ENCODE data around the gene TMEM248.
"Not testable (repeated sequence)": the region's sequence is repeated elsewhere in the genome, so short reads cannot be mapped to it uniquely, and the experiment has no call there.

Gene TMEM248

DNA sequence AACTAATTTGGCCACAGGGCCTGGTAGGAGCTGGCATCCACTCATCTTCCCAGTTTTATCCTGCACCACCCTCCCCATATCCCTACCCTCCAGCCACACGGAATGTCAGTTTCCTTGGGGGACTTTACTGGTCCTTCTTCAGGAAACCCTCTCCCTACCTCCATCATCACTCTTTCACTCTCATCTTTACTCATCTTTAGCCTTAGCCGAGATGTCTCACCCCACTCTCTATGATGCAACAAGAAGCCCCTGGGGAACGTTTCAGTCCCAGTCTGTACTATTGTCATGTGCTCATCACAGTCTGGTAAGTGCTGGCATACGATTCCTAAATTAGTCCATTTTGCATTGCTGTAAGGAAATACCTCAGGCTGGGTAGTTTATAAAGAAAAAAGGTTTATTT is 34.9 kb upstream of the TMEM248 start:
- Histone ChIP-seq H3K4me2 (peak overlapping the region in 9 of 11 experiments; percentile 19 to 54 (median 44); a peak in 15 of 22 replicates), H3K9me3 (replicated peaks in 1 of 11) (no peaks in the 10 kb centered on the region), H3K4me1 (peaks cover 5 to 24% (median 12%) of the 10 kb centered on the region in 10 experiments; a peak in 16 of 20 replicates), H3K4me3 (no peak overlapping the region), H3K27me3 (no peaks in the 10 kb centered on the region), H3K36me3 (peaks cover 14 to 75% (median 39%) of the 10 kb centered on the region in 11 experiments; a peak in 21 of 22 replicates), H3K27ac (no peak overlapping the region), H3K9ac (peak overlapping the region in 1 of 11 experiments; percentile 23; a peak in 2 of 22 replicates), H4K20me1 (no peaks in the 10 kb centered on the region)
- TF ChIP-seq Cebpa-rat (IDR thresholded peaks at IDR 0.05), result no peak

DNA sequence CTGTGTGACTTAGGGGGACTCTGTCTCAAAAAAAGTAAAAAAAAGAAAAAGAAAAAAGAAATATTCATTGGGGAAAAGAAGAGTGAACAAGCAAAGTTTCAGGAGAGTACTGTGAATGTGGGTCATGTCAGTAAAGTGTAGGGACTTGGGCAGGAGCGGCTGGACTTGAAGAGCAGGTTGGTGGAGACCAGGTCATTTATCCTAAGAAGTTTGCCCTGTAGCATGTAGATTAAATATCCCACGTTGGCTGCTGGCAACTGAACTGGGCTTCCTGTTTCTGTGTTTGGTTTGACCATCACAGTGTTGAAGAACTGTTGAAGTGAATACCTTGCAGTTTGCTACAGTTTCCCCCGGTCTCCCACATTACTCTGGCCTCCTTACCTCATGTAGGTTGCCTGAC is 32.8 kb upstream of the TMEM248 start:
- not testable (repeated sequence) for H3K27me3 ChIP-seq; H3K4me3 ChIP-seq; H3K27ac ChIP-seq; H4K20me1 ChIP-seq; H3K9ac ChIP-seq; H3K4me2 ChIP-seq; H3K9me3 ChIP-seq (replicated peaks in 1 of 11)
- peaks cover 5 to 19% (median 12%) of the 10 kb centered on the region in 10 experiments; a peak in 16 of 20 replicates for H3K4me1 ChIP-seq
- H3K36me3 ChIP-seq, result peaks cover 14 to 67% (median 34%) of the 10 kb centered on the region in 11 experiments; a peak in 20 of 22 replicates

DNA sequence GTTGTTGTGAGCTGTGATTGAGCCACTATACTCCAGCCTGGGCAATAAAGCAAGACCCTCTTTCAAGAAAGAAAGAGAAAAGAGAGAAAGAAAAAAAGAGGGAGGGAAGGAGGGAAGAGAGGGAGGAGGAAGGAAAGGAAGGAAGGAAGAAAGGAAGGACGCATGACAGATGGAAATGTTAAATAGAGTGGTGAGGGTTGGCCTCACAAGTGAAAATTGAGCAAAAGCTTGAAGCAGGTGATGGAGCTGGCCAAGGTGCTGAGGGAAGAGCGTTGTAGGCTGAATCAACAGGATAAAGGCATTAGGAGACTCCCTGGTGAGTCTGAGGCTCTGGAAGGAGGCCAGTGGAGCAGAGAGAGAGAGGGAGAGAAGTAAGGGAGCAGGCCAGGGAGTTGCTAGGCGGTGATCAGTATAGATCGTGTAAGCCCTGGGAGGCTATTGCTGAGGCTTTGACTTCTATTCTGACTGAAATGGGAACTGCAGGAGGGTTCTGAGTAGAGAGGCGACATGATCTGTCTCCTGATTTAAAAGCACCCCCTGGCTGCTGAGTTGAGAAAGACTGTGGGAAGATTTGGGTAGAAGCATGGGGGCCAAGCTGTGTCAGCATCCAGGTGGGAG is 26.5 kb upstream of the TMEM248 start:
- Histone ChIP-seq H3K4me3 (no peak overlapping the region), H3K36me3 (peaks cover 36 to 83% (median 52%) of the 10 kb centered on the region in 11 experiments), H3K4me1 (no peaks in the 10 kb centered on the region), H3K27ac (no peak overlapping the region), H4K20me1 (0 out of 22 replicates have a peak, but pooled peaks cover 0 to 5% (median 0%) of the 10 kb centered on the region in 11 experiments), H3K27me3 (no peaks in the 10 kb centered on the region), H3K9ac (no peak overlapping the region), H3K4me2 (no peak overlapping the region), H3K9me3 (replicated peaks in 1 of 11) (no peaks in the 10 kb centered on the region)
- TF ChIP-seq Cebpa-rat (IDR thresholded peaks at IDR 0.05), result no peak

DNA sequence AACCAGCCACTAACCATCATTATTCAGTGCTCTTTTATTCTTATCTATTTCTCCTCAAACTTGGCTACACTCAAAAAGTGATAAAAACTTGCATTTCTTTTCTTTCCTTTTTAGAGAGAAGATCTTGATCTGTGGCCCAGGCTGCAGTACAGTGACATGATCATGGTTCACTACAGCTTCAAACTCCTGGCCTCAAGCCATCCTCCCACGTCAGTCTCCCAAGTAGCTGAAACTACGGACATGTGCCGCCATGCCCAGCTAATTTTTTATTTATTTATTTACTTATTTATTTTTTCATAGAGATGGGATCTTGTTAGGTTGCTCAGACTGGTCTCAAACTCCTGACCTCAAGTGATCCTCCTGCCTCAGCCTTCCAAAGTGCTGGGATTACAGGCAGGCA is 24.6 kb upstream of the TMEM248 start:
- no peak for TF ChIP-seq Cebpa-rat (IDR thresholded peaks at IDR 0.05)
- Histone ChIP-seq H3K27ac (no peak overlapping the region), H3K9me3 (replicated peaks in 1 of 11) (no peaks in the 10 kb centered on the region), H3K4me2 (no peak overlapping the region), H3K4me3 (no peak overlapping the region), H3K4me1 (no peaks in the 10 kb centered on the region), H3K36me3 (peaks cover 44 to 84% (median 60%) of the 10 kb centered on the region in 11 experiments), H3K27me3 (no peaks in the 10 kb centered on the region), H4K20me1 (0 out of 22 replicates have a peak, but pooled peaks cover 0 to 5% (median 0%) of the 10 kb centered on the region in 11 experiments), H3K9ac (no peak overlapping the region)

DNA sequence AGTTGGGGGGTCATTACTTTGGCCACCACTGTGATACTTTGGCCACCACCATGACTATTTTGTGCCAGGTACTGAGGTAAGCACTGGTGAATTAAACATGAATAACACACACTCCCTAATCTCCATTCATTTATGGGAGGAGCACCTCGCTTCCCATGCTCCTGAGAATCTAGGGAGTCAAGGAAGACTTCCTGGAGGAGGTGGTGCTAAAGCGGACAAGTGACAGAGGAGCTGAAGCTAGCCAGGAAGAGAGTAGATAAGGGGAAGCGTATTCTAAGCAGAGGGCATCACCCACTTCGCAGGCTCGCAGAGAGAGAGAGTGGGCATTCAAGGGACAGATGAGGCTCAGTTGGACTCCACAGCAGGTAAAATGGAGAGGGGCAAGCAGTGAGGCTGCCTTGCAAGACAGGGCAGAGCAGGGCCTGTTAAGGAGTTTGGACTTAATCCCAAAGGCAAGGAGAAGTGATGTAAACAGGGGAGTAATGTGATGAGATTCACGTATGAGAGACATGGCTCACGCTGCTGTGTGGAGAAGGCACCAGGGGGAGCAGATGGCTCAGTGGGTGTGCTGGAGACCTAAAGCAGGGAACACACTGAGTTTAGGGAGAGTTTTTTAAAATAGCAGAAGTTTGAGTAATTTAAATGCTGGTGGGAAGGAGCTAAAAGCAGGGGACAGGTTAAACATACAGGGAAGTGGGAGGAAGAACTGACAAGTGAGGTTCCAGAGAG is 21.3 kb upstream of the TMEM248 start:
- no peak overlapping the region for H3K4me3 ChIP-seq
- H3K9me3 ChIP-seq (replicated peaks in 1 of 11), result no peaks in the 10 kb centered on the region
- no peaks in the 10 kb centered on the region for H3K27me3 ChIP-seq
- peaks cover 33 to 92% (median 57%) of the 10 kb centered on the region in 11 experiments for H3K36me3 ChIP-seq
- H4K20me1 ChIP-seq, result 0 out of 22 replicates have a peak, but pooled peaks cover 0 to under 1% (median 0%) of the 10 kb centered on the region in 11 experiments
- H3K27ac ChIP-seq, result no peak overlapping the region
- no peak overlapping the region for H3K9ac ChIP-seq
- no peaks in the 10 kb centered on the region for H3K4me1 ChIP-seq
- H3K4me2 ChIP-seq, result no peak overlapping the region
- no peak for TF ChIP-seq Cebpa-rat (IDR thresholded peaks at IDR 0.05)

DNA sequence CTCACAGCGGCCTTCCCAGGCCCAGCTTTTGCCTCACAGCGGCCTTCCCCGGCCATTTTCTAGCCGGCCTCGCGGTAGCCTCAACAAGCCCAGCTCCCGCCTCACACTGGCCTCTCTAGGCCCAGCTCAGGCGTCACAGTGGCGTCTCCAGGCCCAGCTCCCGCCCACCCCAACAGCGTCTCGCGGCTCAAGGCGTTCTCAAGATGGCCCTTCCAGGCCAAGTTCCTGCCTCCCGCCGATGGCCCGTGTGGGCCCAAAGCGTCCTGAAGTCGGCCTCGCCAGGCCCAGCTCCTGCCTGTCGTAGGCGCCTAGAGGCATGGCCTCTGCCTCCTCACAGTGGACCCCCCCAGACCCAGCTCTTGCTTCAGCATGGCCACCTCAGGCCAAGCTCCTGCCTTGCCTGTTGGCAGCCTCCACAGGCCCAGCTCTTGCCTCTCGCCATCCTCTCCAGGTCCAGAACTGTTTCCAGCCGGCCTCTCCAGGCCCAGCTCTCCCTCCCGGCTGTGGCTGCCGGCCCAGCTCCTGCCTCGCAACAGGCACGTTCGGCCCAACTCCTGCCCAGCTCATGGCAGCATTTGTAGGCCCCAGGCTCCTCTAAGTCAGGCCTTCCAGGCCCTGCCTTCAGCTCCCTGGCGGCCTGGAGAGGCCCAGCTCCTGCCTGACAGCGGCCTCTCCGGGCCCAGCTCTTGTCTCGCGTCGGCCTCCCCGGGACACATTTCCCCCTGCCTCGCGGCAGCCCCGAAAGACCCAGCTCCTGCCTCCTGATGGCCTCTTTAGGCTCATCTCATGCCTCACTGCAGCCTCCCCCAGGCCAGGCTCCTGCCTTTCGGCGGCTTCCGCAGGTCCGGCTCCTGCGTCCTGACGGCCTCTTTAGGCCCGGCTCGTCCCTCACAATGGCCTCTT is 18.8 kb upstream of the TMEM248 start:
- Histone ChIP-seq H3K4me3 (no peak overlapping the region), H3K4me2 (no peak overlapping the region), H3K36me3 (peaks cover 31 to 69% (median 40%) of the 10 kb centered on the region in 11 experiments; a peak in 21 of 22 replicates), H3K27me3 (no peaks in the 10 kb centered on the region), H3K9me3 (replicated peaks in 1 of 11) (no peaks in the 10 kb centered on the region), H3K4me1 (no peaks in the 10 kb centered on the region), H3K9ac (peak overlapping the region in 2 of 11 experiments; percentile 16 to 22; a peak in 2 of 22 replicates), H4K20me1 (no peaks in the 10 kb centered on the region), H3K27ac (0 out of 22 replicates have a peak overlapping the region, but pooled peaks of 1 of the 11 experiments have one; percentile 1)
- TF ChIP-seq Cebpa-rat (IDR thresholded peaks at IDR 0.05), result no peak

DNA sequence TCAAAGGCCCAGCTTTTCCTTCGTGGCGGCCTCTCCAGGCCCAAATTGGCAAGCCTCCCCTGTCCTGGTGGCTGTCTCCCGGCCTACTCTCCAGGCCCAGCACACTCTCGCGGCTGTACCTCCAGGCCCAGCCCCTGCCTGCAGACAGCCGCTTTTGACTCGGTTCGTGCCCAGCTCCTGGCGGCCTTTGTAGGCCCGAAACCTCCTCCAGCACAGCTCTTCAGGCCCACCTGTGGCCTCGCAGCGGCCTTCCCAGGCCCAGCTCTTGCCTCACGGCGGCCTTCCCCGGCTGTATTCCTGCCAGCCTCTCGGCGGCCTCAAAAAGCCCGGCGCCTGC is 18.2 kb upstream of the TMEM248 start:
- H3K27me3 ChIP-seq, result no peaks in the 10 kb centered on the region
- no peaks in the 10 kb centered on the region for H3K9me3 ChIP-seq (replicated peaks in 1 of 11)
- no peak for TF ChIP-seq Cebpa-rat (IDR thresholded peaks at IDR 0.05)
- no peak overlapping the region for H3K4me3 ChIP-seq
- H3K4me2 ChIP-seq, result no peak overlapping the region
- no peaks in the 10 kb centered on the region for H3K4me1 ChIP-seq
- peak overlapping the region in 1 of 11 experiments; percentile 16; a peak in 2 of 22 replicates for H3K9ac ChIP-seq
- H3K27ac ChIP-seq, result 0 out of 22 replicates have a peak overlapping the region, but pooled peaks of 1 of the 11 experiments have one; percentile 1
- H3K36me3 ChIP-seq, result peaks cover 26 to 62% (median 35%) of the 10 kb centered on the region in 11 experiments; a peak in 21 of 22 replicates
- H4K20me1 ChIP-seq, result no peaks in the 10 kb centered on the region

DNA sequence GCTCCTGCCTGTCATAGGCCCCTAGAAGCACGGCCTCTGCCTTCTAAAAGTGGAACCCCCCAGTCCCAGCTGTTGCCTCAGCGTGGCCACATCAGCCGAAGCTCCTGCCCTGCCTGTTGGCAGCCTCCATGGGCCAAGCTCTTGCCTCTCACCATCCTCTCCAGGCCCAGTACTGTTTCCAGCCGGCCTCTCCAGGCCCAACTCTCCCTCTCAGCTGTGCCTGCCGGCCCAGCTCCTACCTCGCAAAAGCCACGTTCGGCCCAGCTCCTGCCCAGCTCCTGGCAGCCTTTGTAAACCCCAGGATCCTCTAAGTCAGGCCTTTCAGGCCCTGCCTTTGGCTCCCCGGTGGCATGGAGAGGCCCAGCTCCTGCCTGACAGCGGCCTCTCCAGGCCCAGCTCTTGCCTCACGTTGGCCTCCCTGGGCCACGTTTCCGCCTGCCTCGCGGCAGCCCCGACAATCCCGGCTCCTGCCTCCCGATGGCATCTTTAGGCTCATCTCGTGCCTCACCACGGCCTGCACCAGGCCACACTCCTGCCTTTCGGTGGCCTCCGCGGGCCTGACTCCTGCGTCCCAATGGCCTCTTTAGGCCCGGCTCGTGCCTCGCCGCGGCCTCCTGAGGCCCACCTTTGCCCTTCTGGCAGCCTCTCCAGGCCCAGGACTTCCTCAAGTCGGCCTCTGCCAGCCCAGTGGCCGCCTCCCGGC is 17.5 kb upstream of the TMEM248 start:
- H4K20me1 ChIP-seq, result no peaks in the 10 kb centered on the region
- TF ChIP-seq Cebpa-rat (IDR thresholded peaks at IDR 0.05), result no peak
- H3K36me3 ChIP-seq, result peaks cover 19 to 55% (median 28%) of the 10 kb centered on the region in 11 experiments; a peak in 20 of 22 replicates

More for the DNA sequence above, 17.5 kb upstream of the TMEM248 start:
- H3K27ac ChIP-seq, result no peak overlapping the region
- H3K4me1 ChIP-seq, result peaks cover 0 to 3% (median 0%) of the 10 kb centered on the region in 10 experiments; a peak in 4 of 20 replicates
- no peaks in the 10 kb centered on the region for H3K9me3 ChIP-seq (replicated peaks in 1 of 11)
- H3K4me2 ChIP-seq, result no peak overlapping the region
- no peaks in the 10 kb centered on the region for H3K27me3 ChIP-seq
- peak overlapping the region in 5 of 11 experiments; percentile 22 to 41 (median 26); a peak in 2 of 22 replicates for H3K9ac ChIP-seq
- H3K4me3 ChIP-seq, result no peak overlapping the region
